GM12878 (cell line): Measurements from ENCODE around the gene ITPR2. TPM values are rescaled to one million over a fixed set of nuclear protein-coding genes. Genes with fewer than 3 reads are reported as not detected.

ENCODE experiments used
- ATAC-seq: fragments of 200-7000 bp; cut with Tn5 transposase; 3 replicates; pipeline ENCODE4 v1.9.1; 2020; ENCODE audit warnings: mild to moderate bottlenecking, moderate library complexity
- BruUV-seq: library from RNA; stranded (reverse); fragments of 400-500 nt; replicated peaks from 2 replicates; lab custom pipeline; 2021; lab: Mats Ljungman, UMichigan
- CTCF ChIA-PET: fragments of 300-600 bp; sonication (Branson Sonifier 250); formaldehyde crosslinking; extraction: SDS; loops from one replicate; lab custom pipeline; 2021; ENCODE audit warnings: inconsistent platforms; lab: Yijun Ruan, JAX
- POLR2A ChIA-PET: fragments of 350-600 bp; formaldehyde crosslinking; extraction: SDS; loops from one replicate; lab custom pipeline; 2021; ENCODE audit warnings: inconsistent platforms; lab: Charles Lee
- RAD21 ChIA-PET: fragments of 300-600 bp; sonication (Branson Sonifier 250); formaldehyde crosslinking; loops from one replicate; lab custom pipeline; 2023; ENCODE audit warnings: antibody characterized with exemption; ENCODE audit not compliant: unreplicated experiment; lab: Charles Lee
- SMC1A ChIA-PET: fragments of 300-600 bp; sonication (Branson Sonifier 250); formaldehyde crosslinking; loops from one replicate; lab custom pipeline; 2023; ENCODE audit not compliant: unreplicated experiment, uncharacterized antibody; lab: Charles Lee
- DNase-seq: peaks from one replicate; pipeline ENCODE4 v3.0.0-alpha.2; 2011; ENCODE audit warnings: low read depth, low spot score
- FAIRE-seq: peaks from 3 replicates; lab custom pipeline; 2011; peaks lifted over from hg19 to GRCh38; lab: Jason Lieb, UNC
- H2AFZ ChIP-seq: 2 replicates; pipeline ENCODE4 v1.6.0; 2011; ENCODE audit warnings: low read depth, low read length, control low read depth; ENCODE audit not compliant: control insufficient read depth
- H3K27ac ChIP-seq: 2 replicates; pipeline ENCODE4 v1.5.1; 2011; ENCODE audit warnings: control low read depth; ENCODE audit not compliant: control insufficient read depth, insufficient read depth
- H3K27me3 ChIP-seq, 2 experiments: replicated peaks in 1 of 2; 2 replicates each; pipeline versions ENCODE4 v1.6.0 to v1.6.1; 2011; ENCODE audit warnings: low read length in 1 of 2; ENCODE audit not compliant: control insufficient read depth in 2 of 2, insufficient read depth in 2 of 2
- H3K36me3 ChIP-seq, 2 experiments: 2 replicates each; pipeline ENCODE4 v1.5.1; 2011; ENCODE audit warnings: low read length in 1 of 2; ENCODE audit not compliant: control insufficient read depth in 2 of 2, insufficient read depth in 2 of 2
- H3K4me1 ChIP-seq: 2 replicates; pipeline ENCODE4 v1.6.1; 2011; ENCODE audit warnings: mild to moderate bottlenecking, low read length, moderate library complexity, mixed read lengths; ENCODE audit not compliant: control insufficient read depth, insufficient read depth
- H3K4me2 ChIP-seq: 2 replicates; pipeline ENCODE4 v1.6.0; 2011; ENCODE audit warnings: control low read depth; ENCODE audit not compliant: control insufficient read depth, insufficient read depth
- H3K4me3 ChIP-seq: fragments of 200-600 bp; sonication (generic); 2 replicates; pipeline ENCODE4 v1.5.1; 2016
- H3K79me2 ChIP-seq: 2 replicates; pipeline ENCODE4 v1.6.0; 2011; ENCODE audit warnings: low read length; ENCODE audit not compliant: control insufficient read depth, insufficient read depth
- H3K9ac ChIP-seq: 2 replicates; pipeline ENCODE4 v1.8.0; 2011; ENCODE audit warnings: low read length, control low read depth, mixed read lengths; ENCODE audit not compliant: control insufficient read depth, insufficient read depth
- H3K9me3 ChIP-seq: replicated peaks from 3 replicates; pipeline ENCODE4 v1.5.1; 2011; ENCODE audit warnings: mild to moderate bottlenecking, low read length; ENCODE audit not compliant: control insufficient read depth, insufficient read depth
- H4K20me1 ChIP-seq: 2 replicates; pipeline ENCODE4 v1.6.0; 2011; ENCODE audit not compliant: control insufficient read depth, insufficient read depth
- IKZF2 ChIP-seq, 2 experiments: fragments of 450-650 bp; IDR thresholded peaks; 2 replicates each; pipeline ENCODE4 v1.6.1; 2017; ENCODE audit warnings: mild to moderate bottlenecking in 2 of 2, moderate library complexity in 2 of 2
- IRF4 ChIP-seq: IDR thresholded peaks from 2 replicates; pipeline ENCODE4 v1.6.1; 2011; ENCODE audit warnings: low read depth, low read length
- LARP7 ChIP-seq: fragments of 450-650 bp; IDR thresholded peaks from 2 replicates; pipeline ENCODE4 v1.6.1; 2017; ENCODE audit warnings: mild to moderate bottlenecking
- MTA2 ChIP-seq: fragments of 450-650 bp; IDR thresholded peaks from 2 replicates; pipeline ENCODE4 v1.6.1; 2016; ENCODE audit warnings: low read depth, mild to moderate bottlenecking, moderate library complexity
- RCOR1 ChIP-seq: conservative IDR thresholded peaks from 2 replicates; pipeline ENCODE4 v1.6.1; 2012; ENCODE audit warnings: low read depth, low read length, improper control_type of control experiment
- RUNX3 ChIP-seq: IDR thresholded peaks from 2 replicates; pipeline ENCODE4 v1.6.1; 2012; ENCODE audit warnings: low read length, inconsistent platforms
- YBX1 ChIP-seq: fragments of 450-650 bp; IDR thresholded peaks from 2 replicates; pipeline ENCODE4 v1.6.1; 2016; ENCODE audit warnings: antibody characterized with exemption
- ZZZ3 ChIP-seq: IDR thresholded peaks from 2 replicates; pipeline ENCODE4 v1.6.1; 2011; ENCODE audit warnings: low read depth; ENCODE audit not compliant: control insufficient read depth, insufficient read length
- WGBS: methylation state at CpG from one replicate; pipeline ENCODE4 v1.1.6; 2016; ENCODE audit warnings: low lambda C conversion rate; ENCODE audit not compliant: insufficient replicate concordance, insufficient coverage; ENCODE audit errors: missing lambda C conversion rate; 5-methylcytosine and 5-hydroxymethylcytosine counted together
- in situ Hi-C: fragments of 300-500 bp; cut with MboI; formaldehyde crosslinking; loops from 9 replicates; pipeline ENCODE4 v1.14.3; 2018; ENCODE audit warnings: mixed read lengths
- intact Hi-C: fragments of 100-400 bp; cut with micrococcal nuclease; formaldehyde crosslinking; loops from one replicate; pipeline ENCODE4 v1.14.2; 2022; ENCODE audit not compliant: unreplicated experiment
- polyA plus RNA-seq, 11 experiments: library from polyadenylated mRNA; depleted of rRNA in 4 of 11; unstranded in 6 of 11; stranded (reverse) in 5 of 11; fragments of >200 nt; fragmentation: Nextera tagmentation in 4 of 11; fragmentation: Illumina TruSeq in 1 of 11; extraction: Ambion mirVana in 4 of 11; extraction: Trizol in 1 of 11; gene quantifications; 1 replicate in 1 of 11; 2 replicates in 10 of 11; pipeline versions ENCODE4 v1.2.1 to v1.2.3, GENCODE V29; 2011 to 2016; ENCODE audit warnings: inconsistent platforms in 2 of 11, missing spikeins in 2 of 11, low read depth in 1 of 11
- total RNA-seq, 4 experiments: library from RNA; depleted of rRNA in 3 of 4; stranded (reverse); fragments of >200 nt in 3 of 4; fragmentation: Illumina TruSeq in 1 of 4; extraction: Trizol in 1 of 4; gene quantifications; 2 replicates each; pipeline versions ENCODE4 v1.2.1 to v1.2.3, GENCODE V29; 2013 to 2021
- TF ChIP-seq, protein P1 (sequence below): fragments of 450-650 bp; IDR thresholded peaks from 2 replicates; pipeline ENCODE4 v1.6.1; 2016; ENCODE audit warnings: mild to moderate bottlenecking

ITPR2 gene
- total and polyA plus RNA-seq, 10 of the 15 experiments (the other 5 are each of a cell fraction or from before 2014, with no cell fraction given): 7.5 to 76.2 (median 47.1) TPM

DNA sequence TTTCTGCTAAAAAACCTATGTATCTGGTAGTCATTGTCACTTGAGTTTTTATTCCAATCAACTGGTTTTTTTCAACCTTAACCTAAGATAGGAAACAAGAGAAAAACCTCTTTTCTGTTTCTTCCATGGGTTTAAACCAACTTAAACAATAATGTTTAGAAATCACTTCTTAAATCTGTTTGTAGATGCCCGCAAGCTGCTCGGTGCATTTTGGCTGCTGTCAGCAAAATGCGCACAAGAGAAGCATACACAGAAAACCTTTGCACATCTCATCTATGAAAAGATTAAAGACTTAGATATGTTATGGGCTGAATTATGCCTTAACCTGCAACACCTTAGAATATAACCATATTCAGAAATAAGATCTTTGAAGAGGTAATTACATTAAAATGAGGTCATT, 299.8 kb downstream of the ITPR2 start:
- no peak overlapping the region for H3K27ac ChIP-seq
- H3K4me2 ChIP-seq: no peak overlapping the region
- no peaks in the 10 kb centered on the region for H3K4me1 ChIP-seq
- FAIRE-seq (no peak), ATAC-seq (no peak), DNase-seq (no peak)
- ChIA-PET CTCF (no interaction called here), POLR2A (no interaction called here), RAD21 (no interaction called here), SMC1A (interaction anchor here (1.9 kb wide), 1 partner anchor 415 kb away, joined by 6 read pairs; no protein-coding TSS in a partner anchor)
- TF ChIP-seq MTA2 (no peak), RUNX3 (no peak), IRF4 (no peak), IKZF2 (IDR thresholded peaks at IDR 0.05) (no peak), YBX1 (no peak), RCOR1 (no peak), ZZZ3 (no peak), LARP7 (no peak)
- TF ChIP-seq, protein P1, sequence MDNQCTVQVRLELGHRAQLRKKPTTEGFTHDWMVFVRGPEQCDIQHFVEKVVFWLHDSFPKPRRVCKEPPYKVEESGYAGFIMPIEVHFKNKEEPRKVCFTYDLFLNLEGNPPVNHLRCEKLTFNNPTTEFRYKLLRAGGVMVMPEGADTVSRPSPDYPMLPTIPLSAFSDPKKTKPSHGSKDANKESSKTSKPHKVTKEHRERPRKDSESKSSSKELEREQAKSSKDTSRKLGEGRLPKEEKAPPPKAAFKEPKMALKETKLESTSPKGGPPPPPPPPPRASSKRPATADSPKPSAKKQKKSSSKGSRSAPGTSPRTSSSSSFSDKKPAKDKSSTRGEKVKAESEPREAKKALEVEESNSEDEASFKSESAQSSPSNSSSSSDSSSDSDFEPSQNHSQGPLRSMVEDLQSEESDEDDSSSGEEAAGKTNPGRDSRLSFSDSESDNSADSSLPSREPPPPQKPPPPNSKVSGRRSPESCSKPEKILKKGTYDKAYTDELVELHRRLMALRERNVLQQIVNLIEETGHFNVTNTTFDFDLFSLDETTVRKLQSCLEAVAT: no peak
- no TSS peak for BruUV-seq
- H3K27me3 ChIP-seq: no peaks in the 10 kb centered on the region
- H4K20me1 ChIP-seq: no peaks in the 10 kb centered on the region
- 98% methylated on average over 3 of the region's 3 CpGs for WGBS
- H2AFZ ChIP-seq: no peak overlapping the region
- H3K4me3 ChIP-seq: no peak overlapping the region
- in situ Hi-C loops: no loop called here
- H3K79me2 ChIP-seq: no peaks in the 10 kb centered on the region
- intact Hi-C loops: no loop called here
- no peaks in the 10 kb centered on the region for H3K9me3 ChIP-seq
- H3K9ac ChIP-seq: no peak overlapping the region
- H3K36me3 ChIP-seq: peaks cover 2 to 5% of the 10 kb centered on the region in 2 experiments; a peak in 3 of 4 replicates
